A549 treated with AZD9567 at 1 μM for 4 hours (cell line): ENCODE data around the gene LRRC23. TPM values are rescaled to one million over a fixed set of nuclear protein-coding genes. Genes with fewer than 3 reads are reported as not detected.

Source experiments
- total RNA-seq: library from RNA; stranded (reverse); fragments of 200-300 nt; extraction: Qiagen RNA extraction; gene quantifications from 5 replicates; pipeline ENCODE4 v1.2.3, GENCODE V29; 2022; ENCODE audit not compliant: insufficient read depth

LRRC23 gene, protein sequence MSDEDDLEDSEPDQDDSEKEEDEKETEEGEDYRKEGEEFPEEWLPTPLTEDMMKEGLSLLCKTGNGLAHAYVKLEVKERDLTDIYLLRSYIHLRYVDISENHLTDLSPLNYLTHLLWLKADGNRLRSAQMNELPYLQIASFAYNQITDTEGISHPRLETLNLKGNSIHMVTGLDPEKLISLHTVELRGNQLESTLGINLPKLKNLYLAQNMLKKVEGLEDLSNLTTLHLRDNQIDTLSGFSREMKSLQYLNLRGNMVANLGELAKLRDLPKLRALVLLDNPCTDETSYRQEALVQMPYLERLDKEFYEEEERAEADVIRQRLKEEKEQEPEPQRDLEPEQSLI
- 15.3 to 19.8 TPM (median 16.2 TPM) in 5 replicates for total RNA-seq

DNA sequence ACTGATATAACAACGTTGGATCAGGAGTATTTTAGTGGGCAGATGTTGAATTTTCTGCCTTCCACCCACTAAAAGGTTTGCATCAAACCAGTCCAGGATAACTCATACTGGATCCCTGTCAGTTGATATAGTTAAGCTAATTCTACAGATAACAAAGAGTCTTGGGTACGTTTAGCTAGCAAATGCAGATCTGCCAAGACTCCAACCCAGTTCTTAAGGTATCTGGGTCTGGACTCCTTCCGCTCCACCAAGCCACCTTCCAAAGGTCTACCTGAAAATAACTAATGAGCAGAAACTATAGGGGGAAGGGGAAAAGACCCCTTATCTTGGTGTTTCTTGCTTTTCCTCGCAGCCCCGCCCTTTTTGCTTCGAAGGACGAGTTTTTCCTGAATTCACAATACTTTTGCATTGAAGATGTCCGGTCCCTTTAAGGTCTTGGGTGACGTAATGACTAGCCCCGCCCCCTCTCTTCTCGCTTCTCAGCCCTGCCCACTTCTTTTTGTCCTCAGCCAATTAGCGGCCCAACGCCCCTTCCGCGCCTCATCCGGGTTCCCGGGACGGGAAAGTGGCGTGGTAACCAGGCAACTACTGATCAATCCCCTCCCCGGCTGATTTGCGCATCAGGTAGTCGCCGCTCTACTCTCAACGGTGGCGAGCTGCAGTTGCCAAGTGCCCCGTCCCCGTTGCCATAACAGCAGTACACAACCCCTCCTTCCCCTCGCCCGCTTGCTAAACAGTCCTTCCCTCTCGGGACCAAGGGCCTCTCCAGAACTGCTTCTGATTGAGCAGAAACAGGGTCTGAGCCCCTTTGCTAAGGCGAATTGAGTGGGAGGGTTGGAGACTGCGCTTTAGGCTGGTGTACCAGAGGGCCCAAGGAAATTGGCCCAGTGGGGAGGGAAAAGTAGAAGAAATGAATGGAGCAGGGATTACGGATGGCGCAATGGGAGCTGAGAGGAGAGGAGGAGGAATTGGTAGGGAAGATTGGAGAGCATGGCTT, at the start of gene LRRC23:
Gene LRRC23, plus strand, starts transcription at position 543 of the 997 bp plus-strand sequence. CDS start 812 bp downstream, outside the sequence.

DNA sequence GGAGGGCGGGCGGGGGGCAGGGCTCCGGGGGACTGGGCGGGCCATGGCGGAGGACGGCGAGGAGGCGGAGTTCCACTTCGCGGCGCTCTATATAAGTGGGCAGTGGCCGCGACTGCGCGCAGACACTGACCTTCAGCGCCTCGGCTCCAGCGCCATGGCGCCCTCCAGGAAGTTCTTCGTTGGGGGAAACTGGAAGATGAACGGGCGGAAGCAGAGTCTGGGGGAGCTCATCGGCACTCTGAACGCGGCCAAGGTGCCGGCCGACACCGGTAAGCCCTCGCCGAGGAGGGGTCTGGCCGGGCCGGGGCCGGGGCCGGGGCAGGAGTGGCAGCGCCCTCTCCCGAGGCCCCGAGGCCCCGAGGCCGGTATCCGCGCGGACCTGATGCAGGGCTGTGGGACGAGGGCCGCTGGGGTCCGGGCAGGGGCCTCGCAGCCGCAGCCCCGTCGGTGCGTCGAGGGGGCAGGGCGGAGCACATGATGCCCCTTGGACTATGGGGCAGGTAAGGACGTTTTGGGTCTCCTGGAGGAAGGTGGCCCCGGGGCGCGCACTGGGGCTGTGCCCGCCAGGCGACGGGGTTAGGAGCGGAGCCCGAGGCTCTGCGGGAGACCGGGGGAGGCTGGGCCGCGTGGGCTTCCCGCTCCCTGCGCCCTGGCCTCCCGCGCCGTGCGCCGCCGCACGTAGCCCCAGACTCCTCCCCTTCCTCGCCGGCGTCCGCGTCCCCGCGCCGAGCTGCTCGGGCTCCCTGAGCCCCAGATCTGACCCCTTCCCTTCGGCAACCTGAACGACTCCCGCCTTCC, 37.0 kb upstream of the LRRC23 start, which contains the start of gene TPI1:
Gene TPI1, plus strand, starts transcription at position 119 of the 798 bp plus-strand sequence. Its CDS starts 36 bp downstream, at position 155.

DNA sequence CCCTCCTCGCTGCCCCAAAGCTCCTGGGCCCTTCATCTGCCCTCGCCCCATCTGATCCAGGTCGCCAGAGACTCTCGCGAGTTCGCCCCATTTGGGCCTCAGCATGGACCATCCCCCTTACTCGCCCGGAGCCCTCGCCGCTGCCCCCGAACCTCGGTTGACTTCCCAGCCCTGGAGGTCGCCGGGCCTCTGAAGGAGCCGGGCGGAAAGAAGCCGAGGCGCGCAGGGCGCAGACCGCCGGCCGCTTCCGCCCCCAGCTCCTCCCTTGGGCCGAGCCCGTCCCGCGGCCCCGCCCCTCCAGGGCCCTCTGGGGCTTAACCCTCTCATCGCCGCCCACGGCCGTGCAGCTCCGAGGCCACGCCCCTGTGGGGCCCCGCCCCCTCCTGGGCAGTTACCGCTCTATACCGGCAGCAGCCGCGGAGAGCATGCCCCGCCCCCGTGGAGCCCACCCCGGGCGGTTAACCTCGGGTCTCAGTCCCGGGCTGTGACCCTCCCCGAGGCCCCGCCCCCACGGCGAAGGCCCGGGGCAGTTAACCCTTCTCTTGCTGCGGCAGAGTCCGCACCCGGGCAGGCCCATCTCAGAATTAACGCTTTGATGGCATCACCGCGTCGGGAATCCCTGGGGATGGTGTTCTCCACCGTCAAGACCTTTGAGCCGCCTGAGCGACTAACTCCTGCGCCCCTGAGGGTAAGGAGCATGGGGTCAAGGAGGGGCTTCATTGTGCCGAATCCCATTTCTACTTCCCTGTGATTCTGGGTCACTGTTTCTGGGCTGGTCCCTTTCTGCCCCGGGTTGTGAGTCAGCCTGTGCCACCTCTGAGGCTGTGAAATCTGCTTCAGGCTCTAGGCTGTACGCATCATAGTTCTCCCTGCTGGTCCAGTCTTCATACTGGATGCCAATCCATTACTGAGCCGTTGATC, 31.3 kb upstream of the LRRC23 start, which contains the start of gene SPSB2:
Gene SPSB2, minus strand, starts transcription at position 210 of the 921 bp plus-strand sequence. CDS start 402 bp downstream, outside the sequence.

DNA sequence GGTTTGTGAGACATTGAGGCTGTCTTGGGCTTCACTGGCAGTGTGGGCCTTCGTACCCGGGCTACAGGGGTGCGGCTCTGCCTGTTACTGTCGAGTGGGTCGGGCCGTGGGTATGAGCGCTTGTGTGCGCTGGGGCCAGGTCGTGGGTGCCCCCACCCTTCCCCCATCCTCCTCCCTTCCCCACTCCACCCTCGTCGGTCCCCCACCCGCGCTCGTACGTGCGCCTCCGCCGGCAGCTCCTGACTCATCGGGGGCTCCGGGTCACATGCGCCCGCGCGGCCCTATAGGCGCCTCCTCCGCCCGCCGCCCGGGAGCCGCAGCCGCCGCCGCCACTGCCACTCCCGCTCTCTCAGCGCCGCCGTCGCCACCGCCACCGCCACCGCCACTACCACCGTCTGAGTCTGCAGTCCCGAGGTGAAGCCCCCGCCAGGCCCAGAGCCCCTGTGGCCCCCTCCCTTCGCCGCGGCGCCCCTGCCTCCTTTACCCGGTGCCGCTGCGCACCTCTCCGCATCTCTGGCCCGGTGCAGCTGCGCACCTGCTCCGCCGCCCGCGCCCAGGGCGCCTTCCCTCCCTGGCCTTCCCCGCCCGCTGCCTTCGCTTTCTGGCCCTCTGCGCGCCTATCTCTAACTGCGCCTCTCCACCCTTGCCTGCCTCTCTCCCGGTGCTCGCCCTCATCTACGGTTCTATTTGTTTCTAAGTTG, 9.8 kb downstream of the LRRC23 start, which contains the start of gene ENO2:
Gene ENO2, plus strand, starts transcription at position 335 of the 701 bp plus-strand sequence. CDS start 1,253 bp downstream, outside the sequence.

DNA sequence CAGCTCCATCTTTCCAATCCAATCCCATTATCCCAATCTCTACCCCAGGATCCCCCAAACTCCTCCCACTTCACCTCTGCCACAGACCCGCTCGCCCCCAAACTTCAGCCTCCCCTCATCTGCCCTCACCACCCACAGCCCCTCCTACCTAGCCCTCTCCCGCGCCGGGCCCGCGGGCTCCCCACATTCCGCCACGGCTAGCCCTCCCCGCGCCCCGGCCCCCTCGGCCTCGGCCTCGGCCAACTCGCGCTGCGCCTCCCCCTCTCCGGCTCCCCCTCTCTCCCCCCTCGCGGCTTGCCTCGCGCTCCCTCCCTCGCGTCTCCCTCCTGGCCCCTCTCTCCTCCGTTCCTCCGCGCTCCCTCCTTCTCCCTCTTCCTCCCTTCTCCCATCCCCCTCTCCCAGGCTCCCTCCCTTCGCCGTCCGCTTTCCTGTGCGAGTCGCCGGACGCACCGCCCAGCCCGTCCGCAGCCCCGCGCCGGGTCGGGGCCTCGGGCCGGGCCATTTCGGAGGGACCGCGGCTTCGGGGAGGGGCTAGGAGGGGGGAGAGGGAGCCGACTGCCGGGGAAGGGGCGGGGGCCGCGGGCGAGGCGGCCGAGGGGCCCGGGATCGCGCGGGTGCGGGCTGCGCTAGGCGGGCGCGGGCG, 22.9 kb downstream of the LRRC23 start, which contains the start of gene ATN1:
Gene ATN1, plus strand, starts transcription at position 581 of the 643 bp plus-strand sequence. CDS start 6,043 bp downstream, outside the sequence.

DNA sequence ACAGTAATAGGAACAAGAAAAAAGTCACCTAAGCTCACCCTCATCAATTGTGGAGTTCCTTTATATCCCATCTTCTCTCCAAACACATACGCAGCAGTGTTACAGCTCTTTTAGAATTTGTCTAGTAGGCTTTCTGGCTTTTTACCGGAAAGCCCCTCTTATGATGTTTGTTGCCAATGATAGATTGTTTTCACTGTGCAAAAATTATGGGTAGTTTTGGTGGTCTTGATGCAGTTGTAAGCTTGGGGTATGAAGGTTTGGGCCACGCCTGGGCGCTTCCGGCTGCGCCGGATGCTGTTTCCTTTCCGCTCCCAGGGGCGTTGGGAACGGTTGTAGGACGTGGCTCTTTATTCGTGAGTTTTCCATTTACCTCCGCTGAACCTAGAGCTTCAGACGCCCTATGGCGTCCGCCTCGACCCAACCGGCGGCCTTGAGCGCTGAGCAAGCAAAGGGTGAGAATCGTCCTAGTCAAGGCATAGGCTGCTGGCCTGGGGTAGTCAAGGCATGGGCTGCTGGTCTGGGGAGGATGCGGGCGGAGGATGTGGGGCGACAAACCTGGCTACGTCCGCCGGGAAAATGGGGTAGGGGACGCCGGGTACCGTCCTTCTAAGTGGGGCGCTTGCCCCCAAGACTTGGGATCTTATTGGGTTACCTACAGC, 39.2 kb downstream of the LRRC23 start, which contains the start of the genes C12orf57 and RNU7-1:
Gene C12orf57, plus strand, starts transcription at position 301 of the 659 bp plus-strand sequence. Its CDS starts 100 bp downstream, at position 401.
Gene RNU7-1, plus strand, starts transcription at position 95 of the 659 bp plus-strand sequence.

DNA sequence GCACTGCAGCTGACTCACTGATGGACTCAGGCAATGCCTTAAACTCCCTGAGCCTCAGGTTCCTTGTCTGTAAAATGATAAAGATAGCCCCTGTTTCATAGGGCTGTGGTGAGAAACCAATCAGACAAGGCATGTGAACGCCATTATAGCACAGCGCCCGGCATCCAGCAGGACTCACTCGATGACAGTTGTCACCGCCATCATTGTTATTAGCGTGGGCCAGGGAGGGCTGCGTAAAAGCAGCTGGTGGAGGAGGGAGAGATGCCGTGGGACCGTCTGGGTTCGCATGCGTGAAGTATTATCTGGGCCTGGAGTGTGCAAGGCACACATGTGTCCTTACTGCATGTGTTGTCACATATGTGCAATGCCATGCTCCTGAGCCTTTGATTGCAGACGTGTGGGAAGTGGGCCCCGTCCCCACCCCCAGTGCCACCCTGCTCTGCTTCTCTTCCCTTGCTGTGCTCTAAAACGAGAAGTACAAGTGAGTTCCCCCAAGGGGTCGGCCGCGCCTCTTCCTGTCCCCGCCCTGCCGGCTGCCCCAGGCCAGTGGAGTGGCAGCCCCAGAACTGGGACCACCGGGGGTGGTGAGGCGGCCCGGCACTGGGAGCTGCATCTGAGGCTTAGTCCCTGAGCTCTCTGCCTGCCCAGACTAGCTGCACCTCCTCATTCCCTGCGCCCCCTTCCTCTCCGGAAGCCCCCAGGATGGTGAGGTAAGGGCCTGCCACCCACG, 46.4 kb downstream of the LRRC23 start, which contains the start of gene PTPN6:
Gene PTPN6, plus strand, starts transcription at position 546 of the 730 bp plus-strand sequence. Its CDS starts 157 bp downstream, at position 703.

Other genes with a start within 250 kb of the LRRC23 start
- gene ING4, start 241.7 kb upstream of the LRRC23 start, total RNA-seq = 10.1 to 16.0 TPM (median 13.2 TPM) in 5 replicates
- gene ZNF384, start 215.4 kb upstream of the LRRC23 start, total RNA-seq = 39.7 to 58.0 TPM (median 53.1 TPM) in 5 replicates
- 0.70 to 1.3 TPM (median 0.88 TPM) in 4 of 5 replicates, not detected in the other for gene PIANP, start 204.0 kb upstream of the LRRC23 start, total RNA-seq
- 47.5 to 54.4 TPM (median 53.6 TPM) in 5 replicates for gene COPS7A, start 180.8 kb upstream of the LRRC23 start, total RNA-seq
- gene MLF2, start 151.7 kb upstream of the LRRC23 start, total RNA-seq = 216 to 307 TPM (median 306 TPM) in 5 replicates
- 562 to 891 TPM (median 827 TPM) in 5 replicates for gene PTMS, start 138.5 kb upstream of the LRRC23 start, total RNA-seq
- 1.3 to 2.6 TPM (median 1.8 TPM) in 4 of 5 replicates, not detected in the other for gene LAG3, start 132.3 kb upstream of the LRRC23 start, total RNA-seq
- gene CD4, start 115.3 kb upstream of the LRRC23 start, total RNA-seq = not detected in 5 replicates
- gene GPR162, start 83.0 kb upstream of the LRRC23 start, total RNA-seq = 0.26 to 0.77 TPM (median 0.49 TPM) in 4 of 5 replicates, not detected in the other
- gene P3H3, start 76.4 kb upstream of the LRRC23 start, total RNA-seq = 25.6 to 33.1 TPM (median 27.2 TPM) in 5 replicates
- gene GNB3, start 63.9 kb upstream of the LRRC23 start, total RNA-seq = 1.8 to 2.6 TPM (median 2.3 TPM) in 5 replicates
- 74.0 to 83.9 TPM (median 80.1 TPM) in 5 replicates for gene CDCA3, start 53.5 kb upstream of the LRRC23 start, total RNA-seq
- gene USP5, start 52.7 kb upstream of the LRRC23 start, total RNA-seq = 72.6 to 116 TPM (median 80.7 TPM) in 5 replicates
- 1,375 to 1,687 TPM (median 1,661 TPM) in 5 replicates for gene TPI1, start 37.3 kb upstream of the LRRC23 start, total RNA-seq
- gene SPSB2, start 31.5 kb upstream of the LRRC23 start, total RNA-seq = 21.0 to 30.0 TPM (median 28.3 TPM) in 5 replicates
- gene ENO2, start 9.8 kb downstream of the LRRC23 start, total RNA-seq = 30.6 to 40.9 TPM (median 38.3 TPM) in 5 replicates
- 47.5 to 69.4 TPM (median 68.1 TPM) in 5 replicates for gene ATN1, start 23.1 kb downstream of the LRRC23 start, total RNA-seq
- gene RNU7-1, start 39.0 kb downstream of the LRRC23 start, total RNA-seq = not detected in 5 replicates
- gene C12orf57, start 39.2 kb downstream of the LRRC23 start, total RNA-seq = 259 to 307 TPM (median 297 TPM) in 5 replicates
- gene PTPN6, start 46.5 kb downstream of the LRRC23 start, total RNA-seq = 10.5 to 25.7 TPM (median 11.5 TPM) in 5 replicates
- 290 to 340 TPM (median 329 TPM) in 5 replicates for gene PHB2, start 65.8 kb downstream of the LRRC23 start, total RNA-seq
- gene EMG1, start 66.1 kb downstream of the LRRC23 start, total RNA-seq = 53.4 to 60.9 TPM (median 56.4 TPM) in 5 replicates
- gene LPCAT3, start 113.7 kb downstream of the LRRC23 start, total RNA-seq = 27.5 to 38.6 TPM (median 29.5 TPM) in 5 replicates
- 39.1 to 53.4 TPM (median 42.2 TPM) in 5 replicates for gene C1S, start 155.9 kb downstream of the LRRC23 start, total RNA-seq
- 26.0 to 42.6 TPM (median 27.5 TPM) in 5 replicates for gene C1R, start 187.6 kb downstream of the LRRC23 start, total RNA-seq
- gene C1RL, start 204.4 kb downstream of the LRRC23 start, total RNA-seq = 10.8 to 17.2 TPM (median 13.2 TPM) in 5 replicates
- gene RBP5, start 224.1 kb downstream of the LRRC23 start, total RNA-seq = not detected in 5 replicates
- 13.4 to 19.7 TPM (median 15.2 TPM) in 5 replicates for gene CLSTN3, start 225.5 kb downstream of the LRRC23 start, total RNA-seq